ENCODE data around the gene CCNE1. TPM values are rescaled to one million over a fixed set of nuclear protein-coding genes. Genes with fewer than 3 reads are reported as not detected.

CCNE1 gene
- polyA plus RNA-seq, 10 donors, result 16.3 to 27.0 (median 22.6) TPM

Other genes with a start within 250 kb of the CCNE1 start
- 10 to 100 TPM; 38.0 to 48.0 (median 43.2) TPM for gene POP4, start 205.7 kb upstream of the CCNE1 start, polyA plus RNA-seq (ENCODE audit: insufficient read length in 10 of 10)
- gene PLEKHF1, start 146.5 kb upstream of the CCNE1 start, polyA plus RNA-seq (ENCODE audit: insufficient read length in 10 of 10), result 1 to 10 TPM; 2.7 to 4.9 (median 3.6) TPM
- 10 to 100 TPM; 20.8 to 27.3 (median 25.2) TPM for gene C19orf12, start 96.7 kb upstream of the CCNE1 start, polyA plus RNA-seq (ENCODE audit: insufficient read length in 10 of 10)
- 10 to 100 TPM; 69.4 to 97.5 (median 84.3) TPM for gene URI1, start 130.2 kb downstream of the CCNE1 start, polyA plus RNA-seq (ENCODE audit: insufficient read length in 10 of 10)

Data from muscle of back (tissue), 10 donors.